Suprapubic skin (tissue), 4 donors: ENCODE results near the gene PAK6. TPM values are rescaled to one million over a fixed set of nuclear protein-coding genes. Genes with fewer than 3 reads are reported as not detected.

Experiments
- DNase-seq, 2 donors: peaks; one replicate each; pipeline ENCODE4 v3.0.0-alpha.2; 2019; ENCODE audit warnings: low spot score in 2 of 2
- H3K27ac ChIP-seq: fragments of 200-600 bp; sonication (generic); one replicate; pipeline ENCODE4 v1.5.1; 2019
- H3K27me3 ChIP-seq: fragments of 200-600 bp; sonication (generic); one replicate; pipeline ENCODE4 v1.5.1; 2019
- H3K36me3 ChIP-seq: fragments of 200-600 bp; sonication (generic); one replicate; pipeline ENCODE4 v1.5.1; 2019
- H3K4me1 ChIP-seq: fragments of 200-600 bp; sonication (generic); one replicate; pipeline ENCODE4 v1.5.1; 2019
- H3K4me3 ChIP-seq: fragments of 200-600 bp; sonication (generic); one replicate; pipeline ENCODE4 v1.5.1; 2019; ENCODE audit warnings: mild to moderate bottlenecking
- H3K9me3 ChIP-seq: fragments of 200-600 bp; sonication (generic); one replicate; pipeline ENCODE4 v1.5.1; 2019
- CTCF ChIP-seq, 2 donors: fragments of 200-600 bp in 1 of 2; fragments of 450-650 bp in 1 of 2; sonication (generic) in 1 of 2; IDR thresholded peaks; one replicate each; pipeline ENCODE4 v1.5.1; 2016 to 2019; ENCODE audit warnings: antibody characterized with exemption in 2 of 2, mild to moderate bottlenecking in 1 of 2, moderate library complexity in 1 of 2
- EP300 ChIP-seq: sonication (generic); formaldehyde crosslinking; IDR thresholded peaks from one replicate; pipeline ENCODE4 v1.6.1; 2017; ENCODE audit warnings: antibody characterized with exemption
- POLR2A ChIP-seq, 2 donors: fragments of 450-650 bp; IDR thresholded peaks; one replicate each; pipeline ENCODE4 v1.6.1; 2017; ENCODE audit warnings: antibody characterized with exemption in 2 of 2, mild to moderate bottlenecking in 2 of 2, moderate library complexity in 2 of 2
- POLR2AphosphoS5 ChIP-seq, 3 donors: sonication (generic); formaldehyde crosslinking; IDR thresholded peaks; one replicate each; pipeline ENCODE4 v1.6.1; 2017; ENCODE audit warnings: antibody characterized with exemption in 3 of 3
- WGBS: methylation state at CpG from one replicate; pipeline ENCODE4 v1.1.5; 2018; 5-methylcytosine and 5-hydroxymethylcytosine counted together
- total RNA-seq, 4 donors: library from RNA; depleted of rRNA; stranded (reverse); fragments of >200 nt; gene quantifications; one replicate each; pipeline ENCODE4 v1.1.0, GENCODE V29; 2016

Gene PAK6
- total RNA-seq, result 100 to 1,000 TPM in 1 of 4 donors, 10 to 100 TPM in 3; 71.7 to 145 (median 79.2) TPM

- Histone ChIP-seq H3K4me1 (peaks cover 67% of the 10 kb centered on the region), H3K27me3 (peaks cover 8% of the 10 kb centered on the region), H3K36me3 (no peaks in the 10 kb centered on the region), H3K4me3 (peak within 1 kb of the TSS; percentile 42), H3K9me3 (no peaks in the 10 kb centered on the region), H3K27ac (peak within 1 kb of the TSS; percentile 92)
- 8% methylated on average over 23 of the region's 39 CpGs for WGBS
- TF ChIP-seq POLR2AphosphoS5 (IDR thresholded peaks at IDR 0.05), result peak in 1 of 3 donors; percentile 29
- TF ChIP-seq EP300, result no peak
- no peak for TF ChIP-seq POLR2A (IDR thresholded peaks at IDR 0.05)
- TF ChIP-seq CTCF (IDR thresholded peaks at IDR 0.05), result no peak
- no peak for DNase-seq
Observed at GRCh38 chr15:40238532-40239403, at the start of gene PAK6. Gene PAK6 (plus strand): TSS chr15:40239063. CDS start chr15:40264786, 25,723 bp downstream.

DNA sequence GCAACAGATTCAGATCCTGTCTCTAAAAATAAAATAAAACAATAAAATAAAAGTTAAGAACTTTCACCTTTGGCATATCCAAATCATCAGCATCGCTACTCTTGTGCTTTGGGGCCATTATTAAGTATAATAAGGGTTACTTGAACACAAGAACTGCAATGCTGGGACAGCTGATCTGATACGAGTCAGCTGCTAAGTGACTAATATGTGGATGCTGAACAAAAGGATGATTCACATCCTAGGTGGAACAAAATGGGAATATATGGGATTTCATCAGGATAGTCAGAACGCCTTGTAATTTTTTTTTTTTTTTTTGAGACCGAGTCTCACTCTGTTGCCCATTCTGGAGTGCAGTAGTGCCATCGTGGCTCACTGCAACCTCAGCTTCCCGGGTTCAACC is 48.3 kb upstream of the PAK6 start:
- H3K4me3 ChIP-seq, result no peak overlapping the region
- H3K9me3 ChIP-seq, result no peaks in the 10 kb centered on the region
- H3K27ac ChIP-seq, result no peak overlapping the region
- no peaks in the 10 kb centered on the region for H3K36me3 ChIP-seq
- WGBS, result 93% methylated on average over 6 of the region's 6 CpGs
- no peaks in the 10 kb centered on the region for H3K27me3 ChIP-seq
- H3K4me1 ChIP-seq, result no peaks in the 10 kb centered on the region
- TF ChIP-seq POLR2A (IDR thresholded peaks at IDR 0.05) (no peak), CTCF (IDR thresholded peaks at IDR 0.05) (no peak), EP300 (no peak), POLR2AphosphoS5 (IDR thresholded peaks at IDR 0.05) (no peak)
- DNase-seq, result no peak

DNA sequence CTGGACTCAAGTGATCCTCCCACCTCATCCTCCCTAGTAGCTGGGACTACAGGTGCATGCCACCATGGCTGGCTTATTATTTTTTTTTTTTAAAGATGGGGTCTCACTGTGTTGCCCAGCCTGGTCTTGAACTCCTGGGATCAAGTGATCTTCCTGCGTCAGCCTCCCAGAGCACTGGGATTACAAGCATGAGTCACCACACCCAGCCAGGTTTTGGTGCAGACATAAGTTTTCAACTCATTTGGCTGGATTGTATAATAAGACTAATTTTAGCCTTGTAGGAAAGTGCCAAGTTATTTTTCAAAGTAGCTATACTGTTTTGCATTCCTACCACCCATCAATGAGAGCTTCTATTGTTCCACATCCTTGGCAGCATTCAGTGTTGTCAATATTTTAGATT is 45.9 kb upstream of the PAK6 start:
- Histone ChIP-seq H3K27me3 (no peaks in the 10 kb centered on the region), H3K9me3 (no peaks in the 10 kb centered on the region), H3K36me3 (no peaks in the 10 kb centered on the region), H3K4me3 (no peak overlapping the region), H3K4me1 (no peaks in the 10 kb centered on the region), H3K27ac (no peak overlapping the region)
- TF ChIP-seq POLR2AphosphoS5 (IDR thresholded peaks at IDR 0.05) (no peak), POLR2A (IDR thresholded peaks at IDR 0.05) (no peak), CTCF (IDR thresholded peaks at IDR 0.05) (no peak), EP300 (no peak)
- DNase-seq, result no peak
- WGBS, result 77% methylated on average over 1 of the region's 1 CpG

DNA sequence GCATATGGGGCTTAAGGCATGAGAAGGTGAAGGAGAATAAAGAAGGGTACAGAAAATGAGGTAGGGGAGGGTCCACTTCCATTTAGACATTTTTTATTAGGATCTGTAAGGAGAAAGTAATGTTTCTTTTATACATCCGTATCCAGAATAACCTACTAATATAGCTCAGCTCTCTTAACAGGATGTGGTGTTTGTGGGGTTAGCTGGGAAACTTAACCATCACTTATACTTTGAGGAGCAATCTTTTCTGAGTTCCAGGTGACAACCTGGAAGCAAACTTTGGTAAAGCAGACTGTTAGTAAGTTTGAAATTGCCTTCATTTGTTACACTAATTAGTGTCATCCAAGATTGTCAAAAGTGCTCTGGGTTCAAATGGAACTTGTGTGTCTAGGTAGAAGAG is 41.4 kb upstream of the PAK6 start:
- 93% methylated on average over 1 of the region's 1 CpG for WGBS
- Histone ChIP-seq H3K4me3 (no peak overlapping the region), H3K27me3 (no peaks in the 10 kb centered on the region), H3K36me3 (no peaks in the 10 kb centered on the region), H3K9me3 (no peaks in the 10 kb centered on the region), H3K4me1 (no peaks in the 10 kb centered on the region), H3K27ac (no peak overlapping the region)
- no peak for DNase-seq
- TF ChIP-seq EP300, result no peak
- no peak for TF ChIP-seq POLR2AphosphoS5 (IDR thresholded peaks at IDR 0.05)
- TF ChIP-seq CTCF (IDR thresholded peaks at IDR 0.05), result no peak
- TF ChIP-seq POLR2A (IDR thresholded peaks at IDR 0.05), result no peak

DNA sequence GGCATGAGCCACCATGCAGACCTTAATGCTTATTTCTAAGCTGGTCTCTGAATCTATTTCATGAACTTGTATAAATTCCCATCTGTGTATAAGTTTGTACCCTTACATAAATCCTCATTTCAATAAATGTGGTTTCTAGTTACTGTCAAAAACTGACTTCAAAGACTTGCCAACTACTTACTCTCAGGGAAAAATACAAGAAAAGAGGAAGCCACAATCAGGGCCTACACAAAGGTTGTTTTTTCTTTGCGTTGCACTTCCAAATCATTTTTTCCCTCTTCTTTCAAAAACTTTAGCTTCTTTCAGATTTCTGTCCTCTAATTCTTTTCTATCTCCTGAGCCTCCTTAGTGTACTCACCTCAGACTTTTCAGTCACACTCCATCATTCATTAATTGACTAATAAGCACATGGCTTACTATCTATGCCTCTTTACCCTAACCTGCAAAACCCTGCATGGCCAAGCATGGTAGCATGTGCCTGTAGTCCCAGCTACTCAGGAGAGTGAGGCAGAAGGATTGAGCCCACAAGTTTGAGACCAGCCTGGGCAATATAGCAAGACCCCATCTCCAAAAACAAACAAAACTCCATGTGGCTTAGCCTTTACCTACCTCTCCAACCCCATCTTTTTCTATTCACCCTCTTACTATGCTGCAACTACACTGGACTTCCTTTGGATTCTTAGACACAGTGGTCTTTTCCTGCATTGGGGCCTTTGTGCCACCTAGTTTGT is 40.3 kb upstream of the PAK6 start:
- DNase-seq, result no peak
- Histone ChIP-seq H3K9me3 (no peaks in the 10 kb centered on the region), H3K27me3 (no peaks in the 10 kb centered on the region), H3K4me1 (no peaks in the 10 kb centered on the region), H3K4me3 (no peak overlapping the region), H3K36me3 (no peaks in the 10 kb centered on the region), H3K27ac (no peak overlapping the region)
- 86% methylated on average over 1 of the region's 1 CpG for WGBS
- no peak for TF ChIP-seq EP300
- TF ChIP-seq POLR2A (IDR thresholded peaks at IDR 0.05), result no peak
- no peak for TF ChIP-seq CTCF (IDR thresholded peaks at IDR 0.05)
- TF ChIP-seq POLR2AphosphoS5 (IDR thresholded peaks at IDR 0.05), result no peak
